GM20000 (cell line): ENCODE results near the gene ZKSCAN5.
"Not testable (repeated sequence)": the region's sequence is repeated elsewhere in the genome, so short reads cannot be mapped to it uniquely, and the experiment has no call there.

Experiments used
- DNase-seq: peaks from one replicate; pipeline ENCODE4 v3.0.0; 2012; ENCODE audit warnings: low spot score
- CTCF ChIP-seq: IDR thresholded peaks from 2 replicates; pipeline ENCODE4 v1.5.1; 2012; ENCODE audit warnings: mild to moderate bottlenecking, control low read depth; ENCODE audit errors: extremely low read depth, missing control alignments

Gene ZKSCAN5

GRCh38 chr7:99543081-99543671 lies 38.7 kb downstream of the ZKSCAN5 start:
- no peak for DNase-seq
- no peak for TF ChIP-seq CTCF

DNA sequence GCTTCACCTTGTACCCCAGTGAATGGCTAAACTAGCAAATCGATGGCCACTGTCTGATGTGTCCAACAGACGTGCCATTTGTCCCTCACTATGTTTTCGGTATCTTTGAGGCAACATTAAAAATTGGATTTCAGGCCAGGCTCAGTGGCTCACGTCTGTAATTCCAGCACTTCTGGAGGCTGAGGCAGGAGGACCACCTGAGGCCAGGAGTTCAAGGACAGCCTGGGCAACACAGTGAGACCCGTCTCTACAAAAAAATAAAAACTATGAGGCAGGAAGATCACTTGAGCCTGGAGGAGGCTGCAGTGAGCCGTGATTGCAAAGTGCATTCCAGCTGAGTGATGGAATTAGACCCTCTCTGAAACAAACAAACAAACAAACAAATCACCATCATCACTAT lies 39.5 kb downstream of the ZKSCAN5 start:
- TF ChIP-seq CTCF, result no peak
- no peak for DNase-seq

DNA sequence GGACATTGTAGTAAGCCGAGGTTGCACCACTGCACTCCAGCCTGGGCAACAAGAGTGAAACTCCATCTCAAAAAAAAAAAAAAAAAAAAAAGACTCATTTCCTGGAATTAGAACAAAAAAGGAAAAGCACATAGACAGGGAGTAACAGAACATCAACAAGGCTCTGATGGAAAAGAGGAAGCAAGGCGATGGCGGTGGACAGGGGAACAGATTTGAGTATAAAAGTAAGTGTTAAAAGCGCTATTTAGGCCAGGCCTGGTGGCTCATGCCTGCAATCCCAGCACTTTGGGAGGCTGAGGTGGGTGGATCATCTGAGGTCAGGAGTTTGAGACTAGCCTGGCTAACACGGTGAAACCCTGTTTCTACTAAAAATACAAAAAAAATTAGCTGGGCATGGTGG lies 40.8 kb downstream of the ZKSCAN5 start:
- DNase-seq, result not testable (repeated sequence)

DNA sequence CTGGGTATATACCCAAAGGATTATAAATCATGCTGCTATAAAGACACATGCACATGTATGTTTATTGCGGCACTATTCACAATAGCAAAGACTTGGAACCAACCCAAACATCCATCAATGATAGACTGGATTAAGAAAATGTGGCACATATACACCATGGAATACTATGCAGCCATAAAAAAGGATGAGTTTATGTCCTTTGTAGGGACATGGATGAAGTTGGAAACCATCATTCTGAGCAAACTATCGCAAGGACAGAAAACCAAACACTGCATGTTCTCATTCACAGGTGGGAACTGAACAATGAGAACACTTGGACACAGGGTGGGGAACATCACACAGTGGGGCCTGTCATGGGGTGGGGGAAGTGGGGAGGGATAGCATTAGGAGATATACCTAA lies 45.1 kb downstream of the ZKSCAN5 start:
- not testable (repeated sequence) for DNase-seq

GRCh38 chr7:99551334-99551733 lies 46.9 kb downstream of the ZKSCAN5 start:
- TF ChIP-seq CTCF, result no peak
- no peak for DNase-seq

DNA sequence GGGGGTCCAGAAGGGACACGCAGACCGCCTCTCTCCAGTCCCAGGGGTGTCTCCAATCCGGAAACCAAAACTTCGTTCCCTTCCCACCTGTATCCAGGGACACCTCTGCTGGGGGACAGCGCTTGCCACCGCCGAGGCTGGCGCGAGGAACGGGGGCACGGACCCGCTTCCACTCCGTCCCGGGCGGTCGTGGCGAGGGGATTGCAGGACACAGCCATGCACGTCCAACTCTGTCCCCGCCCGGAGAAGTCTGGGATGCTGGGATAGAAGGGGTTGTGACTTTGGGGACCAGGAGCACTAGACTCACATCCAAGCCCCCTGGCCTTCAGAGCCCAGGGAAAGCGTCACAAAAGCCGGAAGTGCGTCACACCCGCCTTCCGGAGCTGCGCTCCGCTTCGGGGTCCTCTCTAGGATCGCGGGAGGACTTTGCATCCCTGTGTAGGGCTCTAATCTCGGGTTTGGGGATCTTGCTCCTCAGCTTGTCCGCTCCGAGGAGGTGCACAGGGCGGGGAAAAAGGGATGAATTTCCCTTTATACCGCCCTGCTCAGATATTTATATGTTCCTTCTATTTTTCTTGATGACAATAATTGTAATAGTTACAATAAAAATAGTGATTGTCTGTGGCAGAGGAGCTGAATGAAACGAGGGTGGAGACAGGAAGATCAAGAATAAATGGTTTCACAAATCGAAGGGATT lies 47.5 kb downstream of the ZKSCAN5 start, which contains the start of gene FAM200A:
Gene FAM200A (minus strand): TSS at position 348 of the 697 bp plus-strand sequence. CDS start 3,707 bp downstream, outside the sequence.
- TF ChIP-seq CTCF, result no peak

GRCh38 chr7:99553039-99553438 lies 48.6 kb downstream of the ZKSCAN5 start:
- DNase-seq, result no peak
- TF ChIP-seq CTCF, result no peak

More for the DNA sequence above, 47.5 kb downstream of the ZKSCAN5 start, which contains the start of gene FAM200A:
- peak; percentile 94 for DNase-seq

- TF ChIP-seq CTCF, result no peak
- DNase-seq, result no peak
Observed at GRCh38 chr7:99554939-99555338, 50.5 kb downstream of the ZKSCAN5 start.
